Spinal cord (tissue), 4 donors: Measurements from ENCODE around the gene ZFP3. TPM values are rescaled to one million over a fixed set of nuclear protein-coding genes. Genes with fewer than 3 reads are reported as not detected.

Source experiments
- polyA plus RNA-seq, 2 donors: library from polyadenylated mRNA; unstranded; fragments of 120-200 nt; gene quantifications; one replicate each; pipeline ENCODE4 v1.2.1, GENCODE V29; 2013; ENCODE audit not compliant: insufficient read length in 2 of 2
- small RNA-seq: library from RNA; depleted of rRNA; stranded (forward); fragments of <200 nt; gene quantifications from one replicate; pipeline ENCODE3, GENCODE V24; 2014; ENCODE audit warnings: low replicate concordance
- total RNA-seq, 2 donors: library from RNA; depleted of rRNA in 1 of 2; stranded (reverse); fragments of 120-200 nt in 1 of 2; fragments of >200 nt in 1 of 2; gene quantifications; one replicate each; pipeline versions ENCODE4 v1.2.3 to v1.2.4, GENCODE V29; 2013 to 2014

The ZFP3 gene
- total and polyA plus RNA-seq, 4 donors: 8.9 to 16.1 (median 11.4) TPM

Small RNAs within 50 kb of the gene (small RNA-seq; reads per million reads assigned to genes)
- gene AC012146.4: not detected

Other genes starting within 250 kb of the ZFP3 start
- gene MINK1, start 245.1 kb upstream of the ZFP3 start, total RNA-seq: 10 to 100 TPM; 33.5 to 35.0 TPM
- gene MINK1, start 245.1 kb upstream of the ZFP3 start, polyA plus RNA-seq: 10 to 100 TPM; 67.2 to 86.2 TPM
- gene C17orf107, start 178.9 kb upstream of the ZFP3 start, total RNA-seq: 1 to 10 TPM; 1.9 to 4.7 TPM
- 1 to 10 TPM; 2.8 to 3.7 TPM for gene C17orf107, start 178.9 kb upstream of the ZFP3 start, polyA plus RNA-seq
- gene CHRNE, start 175.4 kb upstream of the ZFP3 start, total RNA-seq: under 1 TPM; 0.69 to 0.99 TPM
- 1 to 10 TPM; 1.1 to 1.9 TPM for gene CHRNE, start 175.4 kb upstream of the ZFP3 start, polyA plus RNA-seq
- under 1 TPM in 1 of 2 donors, not detected in 1; 0.06 TPM for gene GP1BA, start 146.2 kb upstream of the ZFP3 start, total RNA-seq
- 1 to 10 TPM in 1 of 2 donors, under 1 TPM in 1; 0.57 to 1.6 TPM for gene GP1BA, start 146.2 kb upstream of the ZFP3 start, polyA plus RNA-seq
- gene SLC25A11, start 138.4 kb upstream of the ZFP3 start, total RNA-seq: 10 to 100 TPM; 57.2 to 63.0 TPM
- 10 to 100 TPM; 84.0 to 95.2 TPM for gene SLC25A11, start 138.4 kb upstream of the ZFP3 start, polyA plus RNA-seq
- gene RNF167, start 138.2 kb upstream of the ZFP3 start, total RNA-seq: 10 to 100 TPM; 23.5 to 72.5 TPM
- gene RNF167, start 138.2 kb upstream of the ZFP3 start, polyA plus RNA-seq: 100 to 1,000 TPM; 113 to 133 TPM
- gene PFN1, start 129.9 kb upstream of the ZFP3 start, total RNA-seq: 100 to 1,000 TPM in 1 of 2 donors, 10 to 100 TPM in 1; 95.4 to 191 TPM
- gene PFN1, start 129.9 kb upstream of the ZFP3 start, polyA plus RNA-seq: 100 to 1,000 TPM; 296 to 299 TPM
- gene ENO3, start 127.3 kb upstream of the ZFP3 start, total RNA-seq: 1 to 10 TPM; 4.9 to 7.3 TPM
- gene ENO3, start 127.3 kb upstream of the ZFP3 start, polyA plus RNA-seq: 10 to 100 TPM in 1 of 2 donors, 1 to 10 TPM in 1; 8.1 to 17.1 TPM
- 10 to 100 TPM; 36.8 to 85.2 TPM for gene SPAG7, start 110.7 kb upstream of the ZFP3 start, total RNA-seq
- 10 to 100 TPM; 94.7 to 96.6 TPM for gene SPAG7, start 110.7 kb upstream of the ZFP3 start, polyA plus RNA-seq
- gene CAMTA2, start 90.8 kb upstream of the ZFP3 start, total RNA-seq: 10 to 100 TPM; 12.6 to 20.3 TPM
- 10 to 100 TPM; 84.3 to 96.1 TPM for gene CAMTA2, start 90.8 kb upstream of the ZFP3 start, polyA plus RNA-seq
- gene INCA1, start 80.9 kb upstream of the ZFP3 start, total RNA-seq: 1 to 10 TPM in 1 of 2 donors, under 1 TPM in 1; 0.50 to 2.0 TPM
- gene INCA1, start 80.9 kb upstream of the ZFP3 start, polyA plus RNA-seq: 1 to 10 TPM; 7.1 to 7.9 TPM
- 10 to 100 TPM; 24.4 to 52.3 TPM for gene KIF1C, start 80.5 kb upstream of the ZFP3 start, total RNA-seq
- gene KIF1C, start 80.5 kb upstream of the ZFP3 start, polyA plus RNA-seq: 10 to 100 TPM; 41.7 to 56.0 TPM
- not detected for gene SLC52A1, start 43.0 kb upstream of the ZFP3 start, total RNA-seq
- gene SLC52A1, start 43.0 kb upstream of the ZFP3 start, polyA plus RNA-seq: under 1 TPM; 0.19 to 0.38 TPM
- gene ZNF232, start 33.4 kb downstream of the ZFP3 start, total RNA-seq: 10 to 100 TPM in 1 of 2 donors, 1 to 10 TPM in 1; 8.7 to 16.5 TPM
- 10 to 100 TPM; 12.6 to 29.5 TPM for gene ZNF232, start 33.4 kb downstream of the ZFP3 start, polyA plus RNA-seq
- under 1 TPM; 0.10 to 0.66 TPM for gene USP6, start 37.6 kb downstream of the ZFP3 start, total RNA-seq
- gene USP6, start 37.6 kb downstream of the ZFP3 start, polyA plus RNA-seq: 1 to 10 TPM; 3.2 to 9.8 TPM
- gene ZNF594, start 113.4 kb downstream of the ZFP3 start, total RNA-seq: 10 to 100 TPM; 17.9 to 25.9 TPM
- gene ZNF594, start 113.4 kb downstream of the ZFP3 start, polyA plus RNA-seq: 10 to 100 TPM; 12.4 to 15.0 TPM
- 1 to 10 TPM in 1 of 2 donors, under 1 TPM in 1; 0.72 to 1.3 TPM for gene SCIMP, start 156.4 kb downstream of the ZFP3 start, total RNA-seq
- 1 to 10 TPM; 1.3 to 2.4 TPM for gene SCIMP, start 156.4 kb downstream of the ZFP3 start, polyA plus RNA-seq
- gene RABEP1, start 203.8 kb downstream of the ZFP3 start, total RNA-seq: 10 to 100 TPM; 72.0 to 83.7 TPM
- 100 to 1,000 TPM in 1 of 2 donors, 10 to 100 TPM in 1; 90.9 to 105 TPM for gene RABEP1, start 203.8 kb downstream of the ZFP3 start, polyA plus RNA-seq